ENCODE data around the gene ZSWIM4. TPM values are rescaled to one million over a fixed set of nuclear protein-coding genes. Genes with fewer than 3 reads are reported as not detected.
A peak's percentile ranks its signal among the peaks of the same experiment; 100 is the strongest.

Gene ZSWIM4
- total RNA-seq, 2 experiments from 2014 or later: 5.6 to 5.8 TPM

- ChIA-PET POLR2A (interaction anchor here (1.1 to 1.5 kb wide), 2 partner anchors 11 to 15 kb away, joined by 5 to 6 read pairs; partner anchors contain the start of gene C19orf53), CTCF (interaction anchor here (0.6 kb wide), 1 partner anchor 485 kb away, joined by 4 read pairs; no protein-coding TSS in a partner anchor)
- intact Hi-C loops (cut with DNase I, micrococcal nuclease): no loop called here
- DNase-seq: no peak
- peak overlapping the region; percentile 90 for H3K4me3 Mint-ChIP-seq
- no peaks in the 10 kb centered on the region for H3K27me3 Mint-ChIP-seq
- H3K9me3 Mint-ChIP-seq (ENCODE audit: low read depth): no peaks in the 10 kb centered on the region
- peaks cover 16% of the 10 kb centered on the region for H3K4me1 Mint-ChIP-seq
- ATAC-seq: no peak
- H3K36me3 Mint-ChIP-seq (ENCODE audit: low read depth): peaks cover 34% of the 10 kb centered on the region
- peak overlapping the region; percentile 48 for H3K27ac Mint-ChIP-seq
Measured at GRCh38 chr19:13763265-13763664, 32.0 kb upstream of the ZSWIM4 start.

- Mint-ChIP-seq H3K9me3 (ENCODE audit: low read depth) (no peaks in the 10 kb centered on the region), H3K27me3 (no peaks in the 10 kb centered on the region), H3K27ac (peak within 1 kb of the TSS; percentile 90), H3K4me3 (peak within 1 kb of the TSS; percentile 90), H3K4me1 (peaks cover 16% of the 10 kb centered on the region), H3K36me3 (ENCODE audit: low read depth) (peaks cover 32% of the 10 kb centered on the region)
- peak; percentile 86 for ATAC-seq
- peak; percentile 77 for DNase-seq
- intact Hi-C loops (cut with DNase I, micrococcal nuclease): loop anchor here (1.0 kb wide), 2 partner anchors 10 to 17 kb away; partner anchors contain the start of gene C19orf53 (in 1 of the 2)
- ChIA-PET POLR2A (interaction anchor here (0.7 to 1.5 kb wide), 5 partner anchors 10 to 98 kb away, joined by 3 to 6 read pairs (median 5); partner anchors contain the start of gene C19orf53), CTCF (interaction anchor here (0.7 to 1.1 kb wide), 4 partner anchors 9 to 568 kb away, joined by 3 to 4 read pairs (median 3); a partner anchor contains a TSS)
Measured at GRCh38 chr19:13764101-13764807, 31.0 kb upstream of the ZSWIM4 start, which contains the start of gene MRI1. Gene MRI1 (plus strand): TSS chr19:13764522. CDS start chr19:13764589, 67 bp downstream.

GRCh38 chr19:13764821-13765394 lies 30.3 kb upstream of the ZSWIM4 start:
- Mint-ChIP-seq H3K36me3 (ENCODE audit: low read depth) (peaks cover 35% of the 10 kb centered on the region), H3K27me3 (no peaks in the 10 kb centered on the region), H3K4me1 (peaks cover 16% of the 10 kb centered on the region), H3K4me3 (peak overlapping the region; percentile 90), H3K27ac (peak overlapping the region; percentile 89), H3K9me3 (ENCODE audit: low read depth) (no peaks in the 10 kb centered on the region)
- CTCF ChIA-PET: interaction anchor here (0.7 to 1.1 kb wide), 5 partner anchors 8 to 569 kb away, joined by 3 to 4 read pairs (median 3); partner anchors contain the start of gene C19orf53
- ATAC-seq (peak; percentile 57), DNase-seq (peak; percentile 67)
- POLR2A ChIA-PET: interaction anchor here (0.7 to 1.5 kb wide), 4 partner anchors 17 to 97 kb away, joined by 3 to 6 read pairs (median 4); a partner anchor contains a TSS
- intact Hi-C loops (cut with DNase I, micrococcal nuclease): loop anchor here (1.0 kb wide), 3 partner anchors 9 to 34 kb away; partner anchors contain the start of gene C19orf53 (in 1 of the 2)

- ATAC-seq: no peak
- intact Hi-C loops (cut with DNase I, micrococcal nuclease): loop anchor here in 1 of 2 experiments (1.0 kb wide), 1 partner anchor 34 kb away; no protein-coding TSS in a partner anchor
- H3K9me3 Mint-ChIP-seq (ENCODE audit: low read depth): no peaks in the 10 kb centered on the region
- CTCF ChIA-PET: interaction anchor here (0.8 kb wide), 1 partner anchor 8 kb away, joined by 3 read pairs; the partner anchor contains the start of gene C19orf53
- no peaks in the 10 kb centered on the region for H3K27me3 Mint-ChIP-seq
- H3K4me3 Mint-ChIP-seq: peak overlapping the region; percentile 90
- DNase-seq: no peak
- peak overlapping the region; percentile 89 for H3K27ac Mint-ChIP-seq
- POLR2A ChIA-PET: no interaction called here
- peaks cover 33% of the 10 kb centered on the region for H3K36me3 Mint-ChIP-seq (ENCODE audit: low read depth)
- H3K4me1 Mint-ChIP-seq: peaks cover 16% of the 10 kb centered on the region
Measured at GRCh38 chr19:13765395-13766094, 29.7 kb upstream of the ZSWIM4 start.

- H3K36me3 Mint-ChIP-seq (ENCODE audit: low read depth): peaks cover 30% of the 10 kb centered on the region
- H3K4me3 Mint-ChIP-seq: peak overlapping the region; percentile 90
- H3K4me1 Mint-ChIP-seq: peaks cover 16% of the 10 kb centered on the region
- H3K27me3 Mint-ChIP-seq: no peaks in the 10 kb centered on the region
- intact Hi-C loops (cut with DNase I, micrococcal nuclease): no loop called here
- ATAC-seq (no peak), DNase-seq (no peak)
- ChIA-PET POLR2A (no interaction called here), CTCF (interaction anchor here (0.8 kb wide), 1 partner anchor 8 kb away, joined by 3 read pairs; the partner anchor contains the start of gene C19orf53)
- H3K9me3 Mint-ChIP-seq (ENCODE audit: low read depth): no peaks in the 10 kb centered on the region
- no peak overlapping the region for H3K27ac Mint-ChIP-seq
Measured at GRCh38 chr19:13766095-13766481, 29.2 kb upstream of the ZSWIM4 start.

GRCh38 chr19:13768510-13768909 lies 26.7 kb upstream of the ZSWIM4 start:
- ATAC-seq: no peak
- no peak overlapping the region for H3K4me3 Mint-ChIP-seq

GRCh38 chr19:13770013-13770635 lies 25.1 kb upstream of the ZSWIM4 start:
- DNase-seq: no peak
- no peak overlapping the region for H3K4me3 Mint-ChIP-seq
- ChIA-PET CTCF (no interaction called here), POLR2A (no interaction called here)
- peaks cover 18% of the 10 kb centered on the region for H3K36me3 Mint-ChIP-seq (ENCODE audit: low read depth)
- no peak overlapping the region for H3K27ac Mint-ChIP-seq
- no peak for ATAC-seq
- H3K27me3 Mint-ChIP-seq: no peaks in the 10 kb centered on the region
- H3K4me1 Mint-ChIP-seq: peaks cover 13% of the 10 kb centered on the region
- H3K9me3 Mint-ChIP-seq (ENCODE audit: low read depth): no peaks in the 10 kb centered on the region
- intact Hi-C loops (cut with DNase I, micrococcal nuclease): loop anchor here in 1 of 2 experiments (5.0 to 10.0 kb wide), 2 partner anchors 173 to 305 kb away; partner anchors contain the start of gene MISP3

More at GRCh38 chr19:13768510-13768909, 26.7 kb upstream of the ZSWIM4 start:
- Mint-ChIP-seq H3K36me3 (ENCODE audit: low read depth) (peaks cover 21% of the 10 kb centered on the region), H3K27me3 (no peaks in the 10 kb centered on the region), H3K4me1 (peaks cover 14% of the 10 kb centered on the region), H3K27ac (no peak overlapping the region), H3K9me3 (ENCODE audit: low read depth) (no peaks in the 10 kb centered on the region)
- intact Hi-C loops (cut with DNase I, micrococcal nuclease): no loop called here
- no peak for DNase-seq
- ChIA-PET POLR2A (interaction anchor here (0.6 kb wide), 1 partner anchor 17 kb away, joined by 3 read pairs; no protein-coding TSS in a partner anchor), CTCF (interaction anchor here (0.6 kb wide), 1 partner anchor 731 kb away, joined by 3 read pairs; no protein-coding TSS in a partner anchor)

GRCh38 chr19:13774217-13775191 lies 20.7 kb upstream of the ZSWIM4 start, which contains the start of gene C19orf53:
Gene C19orf53 (plus strand): TSS chr19:13774456. CDS start chr19:13774478, 22 bp downstream.
- intact Hi-C loops (cut with DNase I, micrococcal nuclease): loop anchor here (1.0 to 10.0 kb wide), 12 partner anchors 10 to 797 kb away; partner anchors contain the start of genes ZSWIM4 (in 2 of the 2), DCAF15 (in 1 of the 2), MISP3 (in 1 of the 2) and MRI1 (in 1 of the 2)
- ChIA-PET CTCF (interaction anchor here (0.6 to 2.7 kb wide), 14 partner anchors 9 to 341 kb away, joined by 3 to 17 read pairs (median 3); a partner anchor contains a TSS), POLR2A (interaction anchor here (0.7 to 1.6 kb wide), 6 partner anchors 10 to 117 kb away, joined by 3 to 7 read pairs (median 4); partner anchors contain the start of gene MRI1)
- Mint-ChIP-seq H3K9me3 (ENCODE audit: low read depth) (no peaks in the 10 kb centered on the region), H3K4me3 (peak within 1 kb of the TSS; percentile 100), H3K27me3 (no peaks in the 10 kb centered on the region), H3K4me1 (peaks cover 17% of the 10 kb centered on the region), H3K36me3 (ENCODE audit: low read depth) (peaks cover 37% of the 10 kb centered on the region), H3K27ac (peak within 1 kb of the TSS; percentile 95)
- peak; percentile 100 for ATAC-seq
- DNase-seq: peak; percentile 94

GRCh38 chr19:13778398-13778797 lies 16.8 kb upstream of the ZSWIM4 start:
- DNase-seq: no peak
- Mint-ChIP-seq H3K27ac (no peak overlapping the region), H3K4me1 (peaks cover 33% of the 10 kb centered on the region), H3K9me3 (ENCODE audit: low read depth) (no peaks in the 10 kb centered on the region), H3K27me3 (no peaks in the 10 kb centered on the region), H3K4me3 (no peak overlapping the region), H3K36me3 (ENCODE audit: low read depth) (peaks cover 29% of the 10 kb centered on the region)
- POLR2A ChIA-PET: interaction anchor here (0.6 kb wide), 2 partner anchors 59 to 85 kb away, joined by 3 to 7 read pairs; no protein-coding TSS in a partner anchor
- intact Hi-C loops (cut with DNase I, micrococcal nuclease): loop anchor here in 1 of 2 experiments (10.0 kb wide), 1 partner anchor 296 kb away; the partner anchor contains the start of gene MISP3
- CTCF ChIA-PET: interaction anchor here (1.2 kb wide), 2 partner anchors 9 to 84 kb away, joined by 3 read pairs; no protein-coding TSS in a partner anchor
- ATAC-seq: no peak
